ENCODE measurements around the gene RIPOR3. TPM values are rescaled to one million over a fixed set of nuclear protein-coding genes. Genes with fewer than 3 reads are reported as not detected.
"Not testable (repeated sequence)": the region's sequence is repeated elsewhere in the genome, so short reads cannot be mapped to it uniquely, and the experiment has no call there.

The RIPOR3 gene
- total and polyA plus RNA-seq, 5 experiments from 2014 or later = 0.53 to 2.4 (median 0.98) TPM; not detected in 2

DNA sequence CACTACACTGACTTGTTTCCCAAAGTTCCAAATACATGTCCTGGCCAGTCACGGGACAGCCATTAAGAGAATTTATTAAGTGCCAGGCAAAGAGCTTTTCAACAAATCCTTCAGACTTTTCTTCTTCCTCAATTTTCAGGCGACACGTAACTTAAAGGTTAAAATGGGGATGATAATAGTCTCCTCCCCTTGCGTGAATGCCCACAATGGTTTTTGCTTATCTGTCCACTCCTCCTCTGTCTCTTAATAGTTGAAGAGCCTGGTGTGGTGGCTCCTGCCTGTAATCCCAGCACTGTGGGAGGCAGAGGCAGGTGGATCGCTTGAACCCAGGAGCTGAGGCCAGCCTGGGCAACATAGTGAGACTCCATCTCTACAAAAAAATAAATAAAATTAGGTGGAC lies 28.7 kb upstream of the RIPOR3 start:
- Mint-ChIP-seq H3K36me3 (no peaks in the 10 kb centered on the region), H3K27me3 (peaks cover 0 to 11% (median 1%) of the 10 kb centered on the region in 5 donors), H3K9me3 (no peaks in the 10 kb centered on the region), H3K27ac (no peak overlapping the region), H3K4me1 (no peaks in the 10 kb centered on the region), H3K4me3 (no peak overlapping the region)
- no peak for DNase-seq
- no peak for ATAC-seq
- POLR2A ChIA-PET = interaction anchor here (0.6 kb wide), 1 partner anchor 889 kb away, joined by 3 read pairs; no protein-coding TSS in a partner anchor

DNA sequence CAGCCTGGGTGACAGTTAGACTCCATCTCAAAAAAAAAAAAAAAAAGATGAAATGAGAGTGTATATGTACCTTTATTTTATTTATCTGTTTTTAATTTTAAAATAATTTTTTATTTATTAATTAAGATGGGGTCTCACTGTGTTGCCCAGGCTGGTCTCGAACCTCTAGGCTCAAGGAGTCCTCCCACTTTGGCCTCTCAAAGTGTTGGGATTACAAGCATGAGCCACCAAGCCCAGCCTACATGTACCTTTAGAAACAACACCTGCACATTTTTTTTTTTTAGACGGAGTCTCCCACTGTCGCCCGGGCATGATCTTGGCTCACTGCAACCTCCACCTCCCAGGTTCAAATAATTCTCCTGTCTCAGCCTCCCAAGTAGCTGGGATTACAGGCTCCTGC lies 28.0 kb upstream of the RIPOR3 start:
- Mint-ChIP-seq H3K4me3 (no peak overlapping the region), H3K4me1 (no peaks in the 10 kb centered on the region), H3K36me3 (no peaks in the 10 kb centered on the region), H3K9me3 (no peaks in the 10 kb centered on the region), H3K27ac (no peak overlapping the region), H3K27me3 (peaks cover 0 to 16% (median 1%) of the 10 kb centered on the region in 5 donors)
- no peak for ATAC-seq
- DNase-seq = no peak
- POLR2A ChIA-PET = no interaction called here

DNA sequence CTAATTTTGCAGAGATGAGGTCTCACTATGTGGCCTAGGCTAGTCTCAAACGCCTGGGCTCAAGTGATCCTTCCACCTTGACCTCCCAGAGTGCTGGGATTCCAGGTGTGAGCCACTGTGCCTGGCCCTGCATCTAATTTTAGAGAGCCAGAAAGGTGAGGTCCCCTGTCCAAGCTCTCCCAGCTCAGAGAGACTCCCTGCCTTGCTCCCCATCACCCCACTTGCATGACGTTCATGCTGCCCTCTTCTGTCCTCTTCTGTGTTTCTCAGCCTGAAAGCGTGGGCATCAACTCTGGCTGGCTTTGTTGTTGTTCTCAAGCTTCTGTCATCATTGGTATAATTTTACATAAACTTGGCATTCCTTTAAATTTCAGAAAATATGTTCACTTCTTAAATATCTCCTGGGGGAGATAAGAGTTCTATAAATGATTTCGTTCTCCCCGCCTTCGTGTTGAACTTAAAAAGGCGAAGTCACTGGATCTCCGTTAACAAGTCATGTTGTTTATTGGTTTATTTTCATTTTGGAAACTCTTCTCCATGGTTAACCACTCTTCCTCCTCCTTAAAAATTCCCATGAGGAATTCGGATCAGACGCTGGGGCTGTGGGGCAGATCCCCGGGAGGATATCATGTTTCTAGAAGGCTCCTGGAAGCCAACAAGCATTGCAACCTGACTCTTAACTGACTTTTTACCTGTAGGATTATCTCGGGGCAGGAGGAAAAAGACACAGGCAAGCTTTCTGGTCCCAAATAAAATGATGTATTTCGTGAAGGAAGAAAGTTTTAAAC lies 26.8 kb upstream of the RIPOR3 start:
- H3K9me3 Mint-ChIP-seq = no peaks in the 10 kb centered on the region
- peak overlapping the region in 1 of 10 donors; percentile 45 for H3K27ac Mint-ChIP-seq
- no peaks in the 10 kb centered on the region for H3K4me1 Mint-ChIP-seq
- ATAC-seq (no peak), DNase-seq (no peak)
- POLR2A ChIA-PET = no interaction called here
- H3K36me3 Mint-ChIP-seq = no peaks in the 10 kb centered on the region
- H3K4me3 Mint-ChIP-seq = no peak overlapping the region
- H3K27me3 Mint-ChIP-seq = peaks cover 8 to 25% (median 10%) of the 10 kb centered on the region in 5 donors

DNA sequence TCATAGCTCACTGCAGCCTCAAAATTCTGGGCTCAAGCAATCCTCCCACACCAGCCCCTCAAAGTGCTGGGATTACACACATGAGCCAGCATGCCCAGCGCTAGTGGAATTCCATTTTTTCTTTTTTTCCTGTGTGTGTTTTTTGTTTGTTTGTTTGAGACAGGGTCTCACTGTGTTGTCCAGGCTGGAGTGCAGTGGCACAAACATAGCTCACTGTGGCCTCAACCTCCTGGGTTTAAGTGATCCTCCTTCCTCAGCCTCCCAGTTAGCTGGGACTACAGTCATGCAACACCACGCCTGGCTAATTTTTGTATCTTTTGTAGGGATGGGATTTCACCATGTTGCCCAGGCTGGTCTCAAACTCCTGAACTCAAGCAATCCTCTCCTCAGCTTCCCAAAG lies 26.0 kb upstream of the RIPOR3 start:
- no peaks in the 10 kb centered on the region for H3K4me1 Mint-ChIP-seq
- DNase-seq (no peak), ATAC-seq (no peak)
- H3K27me3 Mint-ChIP-seq = peaks cover 10 to 29% (median 19%) of the 10 kb centered on the region in 5 donors
- H3K27ac Mint-ChIP-seq = no peak overlapping the region
- no peaks in the 10 kb centered on the region for H3K36me3 Mint-ChIP-seq
- POLR2A ChIA-PET = no interaction called here
- no peak overlapping the region for H3K4me3 Mint-ChIP-seq
- H3K9me3 Mint-ChIP-seq = no peaks in the 10 kb centered on the region

DNA sequence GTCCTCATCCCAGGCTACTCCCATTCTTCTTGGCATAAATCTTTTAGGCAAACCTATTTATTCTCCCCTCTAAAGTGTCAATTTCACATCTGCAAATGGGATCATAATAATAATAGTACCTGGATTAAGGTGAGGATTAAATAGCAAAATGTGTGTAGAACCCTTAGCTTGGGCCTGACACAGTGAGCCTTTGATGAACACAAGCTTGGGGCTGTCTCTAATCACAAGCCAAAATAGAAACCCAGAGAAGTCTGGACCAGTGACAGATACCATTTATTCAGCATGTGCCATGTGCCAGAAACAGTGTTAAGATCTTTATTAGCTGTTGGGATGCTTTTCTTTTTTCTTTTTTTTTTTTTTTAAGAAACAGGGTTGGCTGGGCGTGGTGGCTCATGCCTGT lies 25.2 kb upstream of the RIPOR3 start:
- Mint-ChIP-seq H3K9me3 (no peaks in the 10 kb centered on the region), H3K27me3 (peaks cover 13 to 34% (median 21%) of the 10 kb centered on the region in 5 donors), H3K4me1 (no peaks in the 10 kb centered on the region), H3K4me3 (no peak overlapping the region), H3K27ac (no peak overlapping the region), H3K36me3 (no peaks in the 10 kb centered on the region)
- POLR2A ChIA-PET = interaction anchor here (0.7 kb wide), 1 partner anchor 1070 kb away, joined by 7 read pairs; no protein-coding TSS in a partner anchor
- ATAC-seq (no peak), DNase-seq (no peak)

- Mint-ChIP-seq H3K27ac (no peak overlapping the region), H3K4me1 (no peaks in the 10 kb centered on the region), H3K4me3 (no peak overlapping the region), H3K9me3 (no peaks in the 10 kb centered on the region), H3K27me3 (peaks cover 13 to 40% (median 25%) of the 10 kb centered on the region in 5 donors), H3K36me3 (no peaks in the 10 kb centered on the region)
- POLR2A ChIA-PET = no interaction called here
- no peak for DNase-seq
- ATAC-seq = no peak
Measured at GRCh38 chr20:50715694-50716093, 24.4 kb upstream of the RIPOR3 start.

DNA sequence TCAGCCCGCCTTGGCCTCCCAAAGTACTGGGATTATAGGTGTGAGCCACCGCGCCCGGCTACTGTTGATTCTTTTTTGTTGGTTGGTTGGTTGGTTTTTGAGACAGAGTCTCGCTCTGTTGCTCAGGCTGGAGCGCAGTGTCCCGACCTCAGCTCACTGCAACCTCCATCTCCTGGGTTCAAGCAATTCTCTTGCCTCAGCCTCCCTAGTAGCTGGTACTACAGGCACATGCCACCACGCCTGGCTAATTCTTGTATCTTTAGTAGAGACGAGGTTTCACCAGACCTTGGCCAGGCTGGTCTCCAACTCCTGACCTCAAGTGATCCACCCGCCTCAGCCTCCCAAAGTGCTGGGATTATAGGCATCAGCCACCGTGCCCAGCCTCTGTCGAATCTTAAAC lies 23.1 kb upstream of the RIPOR3 start:
- H3K36me3 Mint-ChIP-seq, DNase-seq, ATAC-seq, H3K4me1 Mint-ChIP-seq, H3K4me3 Mint-ChIP-seq, H3K27ac Mint-ChIP-seq, POLR2A ChIA-PET, H3K9me3 Mint-ChIP-seq: not testable (repeated sequence)
- H3K27me3 Mint-ChIP-seq = peaks cover 13 to 42% (median 25%) of the 10 kb centered on the region in 5 donors

- no peak for ATAC-seq
- POLR2A ChIA-PET = no interaction called here
- DNase-seq = no peak
- H3K36me3 Mint-ChIP-seq = no peaks in the 10 kb centered on the region
- peaks cover 16 to 42% (median 25%) of the 10 kb centered on the region in 5 donors for H3K27me3 Mint-ChIP-seq
- no peak overlapping the region for H3K27ac Mint-ChIP-seq
- no peaks in the 10 kb centered on the region for H3K4me1 Mint-ChIP-seq
- no peak overlapping the region for H3K4me3 Mint-ChIP-seq
- no peaks in the 10 kb centered on the region for H3K9me3 Mint-ChIP-seq
Measured at GRCh38 chr20:50713657-50714101, 22.3 kb upstream of the RIPOR3 start.

DNA sequence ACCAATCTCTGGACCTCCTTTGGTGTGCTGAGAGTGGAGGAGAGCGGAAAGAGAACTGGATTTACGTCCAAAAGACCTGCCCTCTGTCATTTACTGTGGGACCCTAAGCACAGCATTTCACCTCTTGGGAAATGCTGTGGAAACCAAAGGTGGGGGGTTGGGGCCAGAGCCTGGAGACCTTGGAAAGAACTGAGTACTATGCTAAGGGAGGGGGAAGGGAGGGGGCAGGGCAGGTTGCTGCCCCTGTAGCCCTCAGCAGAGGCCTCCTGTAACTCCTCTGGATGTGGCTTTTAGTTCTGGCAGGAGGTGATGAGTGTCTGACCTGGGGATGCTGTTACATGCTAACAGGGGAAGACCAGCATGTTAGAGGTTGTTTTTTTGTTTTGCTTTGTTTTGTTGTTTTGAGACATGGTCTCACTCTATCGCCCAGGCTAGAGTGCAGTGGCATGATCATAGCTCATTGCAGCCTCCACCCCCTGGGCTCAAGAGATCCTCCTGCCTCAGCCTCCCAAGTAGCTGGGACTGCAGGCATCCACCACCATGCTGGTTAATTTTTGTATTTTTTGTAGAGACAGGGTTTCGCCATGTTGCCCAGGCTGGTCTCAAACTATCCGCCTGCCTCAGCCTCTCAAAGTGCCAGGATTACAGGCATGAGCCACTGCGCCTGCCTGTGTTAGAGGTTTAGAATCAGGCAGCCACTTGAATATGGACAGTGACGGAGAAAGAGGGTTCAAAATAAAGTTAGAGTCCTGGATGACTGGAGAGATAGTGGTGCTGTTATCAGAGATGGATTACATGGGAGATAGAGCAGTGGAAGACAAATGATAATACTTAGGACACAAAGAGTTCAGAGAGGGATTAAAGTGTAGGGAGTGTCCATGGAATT lies 21.7 kb upstream of the RIPOR3 start:
- Mint-ChIP-seq H3K9me3 (no peaks in the 10 kb centered on the region), H3K36me3 (no peaks in the 10 kb centered on the region), H3K4me1 (no peaks in the 10 kb centered on the region), H3K4me3 (no peak overlapping the region), H3K27ac (no peak overlapping the region), H3K27me3 (peaks cover 14 to 40% (median 24%) of the 10 kb centered on the region in 5 donors)
- POLR2A ChIA-PET = no interaction called here
- no peak for DNase-seq
- ATAC-seq = no peak

DNA sequence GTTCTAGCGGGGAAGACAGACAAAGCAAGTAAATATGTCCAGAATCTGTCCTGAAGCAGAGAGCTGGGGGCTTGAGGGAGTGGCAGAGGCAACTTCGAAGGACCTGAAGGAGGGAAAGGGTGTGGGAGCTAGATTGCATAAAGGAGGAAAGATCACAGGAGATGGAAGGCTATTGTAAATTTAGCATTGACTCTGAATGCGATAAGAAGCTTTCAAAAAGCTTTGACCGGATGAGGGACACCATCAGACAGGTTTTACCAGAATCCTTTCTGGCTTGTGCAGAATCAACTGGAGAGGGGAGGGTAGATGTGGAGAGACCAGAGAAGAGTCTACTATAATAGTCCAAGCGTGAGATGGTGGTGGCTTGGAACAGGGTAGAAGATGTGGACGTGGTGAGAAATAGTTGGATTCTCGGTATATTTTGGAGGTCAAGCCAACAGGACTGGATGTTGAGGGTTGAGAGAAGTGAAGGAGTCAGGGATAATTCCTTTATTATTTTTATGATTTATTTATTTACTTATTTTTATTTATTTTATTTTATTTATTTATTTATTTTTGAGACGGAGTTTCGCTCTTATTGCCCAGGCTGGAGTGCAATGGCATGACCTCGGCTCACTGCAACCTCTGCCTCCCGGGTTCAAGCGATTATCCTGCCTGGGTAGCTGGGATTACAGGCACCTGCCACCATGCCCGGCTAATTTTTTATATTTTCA lies 19.9 kb upstream of the RIPOR3 start:
- POLR2A ChIA-PET = no interaction called here
- ATAC-seq = no peak
- no peak for DNase-seq
- H3K9me3 Mint-ChIP-seq = no peaks in the 10 kb centered on the region
- no peaks in the 10 kb centered on the region for H3K36me3 Mint-ChIP-seq
- no peak overlapping the region for H3K4me3 Mint-ChIP-seq
- no peak overlapping the region for H3K27ac Mint-ChIP-seq
- no peaks in the 10 kb centered on the region for H3K4me1 Mint-ChIP-seq
- peaks cover 14 to 37% (median 24%) of the 10 kb centered on the region in 5 donors for H3K27me3 Mint-ChIP-seq

GRCh38 chr20:50710492-50711063 lies 19.2 kb upstream of the RIPOR3 start:
- Mint-ChIP-seq H3K4me1 (no peaks in the 10 kb centered on the region), H3K27me3 (peaks cover 17 to 37% (median 24%) of the 10 kb centered on the region in 5 donors), H3K9me3 (no peaks in the 10 kb centered on the region), H3K27ac (no peak overlapping the region), H3K36me3 (no peaks in the 10 kb centered on the region), H3K4me3 (no peak overlapping the region)
- ATAC-seq (no peak), DNase-seq (no peak)
- POLR2A ChIA-PET = interaction anchor here (0.6 kb wide), 1 partner anchor 226 kb away, joined by 3 read pairs; no protein-coding TSS in a partner anchor

- POLR2A ChIA-PET = no interaction called here
Measured at GRCh38 chr20:50709636-50709973, 18.3 kb upstream of the RIPOR3 start.

More at GRCh38 chr20:50709636-50709973, 18.3 kb upstream of the RIPOR3 start:
- Mint-ChIP-seq H3K4me3 (no peak overlapping the region), H3K9me3 (no peaks in the 10 kb centered on the region), H3K27me3 (peaks cover 19 to 37% (median 24%) of the 10 kb centered on the region in 5 donors), H3K27ac (no peak overlapping the region), H3K36me3 (no peaks in the 10 kb centered on the region), H3K4me1 (no peaks in the 10 kb centered on the region)
- no peak for DNase-seq
- no peak for ATAC-seq
